HepG2 (cell line): ENCODE data around the gene ZCRB1. TPM values are rescaled to one million over a fixed set of nuclear protein-coding genes. Genes with fewer than 3 reads are reported as not detected.

Experiments
- ATAC-seq: fragments of 200-7000 bp; cut with Tn5 transposase; 3 replicates; pipeline ENCODE4 v1.9.1; 2020; ENCODE audit warnings: mild to moderate bottlenecking, moderate library complexity
- BruUV-seq: library from RNA; stranded (reverse); fragments of 400-500 nt; replicated peaks from 2 replicates; lab custom pipeline; 2021; lab: Mats Ljungman, UMichigan
- CTCF ChIA-PET: fragments of 300-600 bp; formaldehyde crosslinking; extraction: SDS; loops from one replicate; lab custom pipeline; 2021; ENCODE audit warnings: low total read pairs, inconsistent platforms, low intra/inter-chr PET ratio; lab: Yijun Ruan, JAX
- POLR2A ChIA-PET: fragments of 350-600 bp; sonication (Branson Sonifier 250); formaldehyde crosslinking; loops from one replicate; lab custom pipeline; 2020; ENCODE audit warnings: antibody characterized with exemption, inconsistent platforms; lab: Yijun Ruan, JAX
- DNase-seq: peaks from one replicate; pipeline ENCODE4 v3.0.0-alpha.2; 2015; ENCODE audit warnings: low spot score
- FAIRE-seq: peaks from 3 replicates; lab custom pipeline; 2011; peaks lifted over from hg19 to GRCh38; lab: Jason Lieb, UNC
- H2AFZ ChIP-seq: one replicate; pipeline ENCODE4 v1.6.1; 2011; ENCODE audit warnings: low read length, inconsistent platforms
- H3K27ac ChIP-seq: fragments of 300-600 bp; 3 replicates; pipeline ENCODE4 v1.8.0; 2011; ENCODE audit warnings: mixed run types, mild to moderate bottlenecking, mixed read lengths, low read length, inconsistent platforms; ENCODE audit not compliant: insufficient read depth; ENCODE audit errors: extremely low read length
- H3K27me3 ChIP-seq, 2 experiments: fragments of 200-600 bp in 1 of 2; 2 replicates in 1 of 2; 3 replicates in 1 of 2; pipeline versions ENCODE4 v1.6.0 to v1.8.0; 2011; ENCODE audit warnings: low read length in 2 of 2, mild to moderate bottlenecking in 2 of 2, moderate library complexity in 2 of 2, inconsistent platforms in 1 of 2; ENCODE audit not compliant: insufficient read depth in 2 of 2, control insufficient read depth in 1 of 2
- H3K36me3 ChIP-seq, 2 experiments: fragments of 200-600 bp in 1 of 2; replicated peaks in 1 of 2; 2 replicates in 1 of 2; 3 replicates in 1 of 2; pipeline versions ENCODE4 v1.5.1 to v1.8.0; 2011; ENCODE audit warnings: low read length in 2 of 2, inconsistent platforms in 1 of 2; ENCODE audit not compliant: insufficient read depth in 2 of 2, control insufficient read depth in 1 of 2
- H3K4me1 ChIP-seq: 2 replicates; pipeline ENCODE4 v1.5.1; 2012; ENCODE audit warnings: low read length, inconsistent platforms; ENCODE audit not compliant: insufficient read depth
- H3K4me2 ChIP-seq: 2 replicates; pipeline ENCODE4 v1.6.0; 2011; ENCODE audit warnings: low read depth, low read length, inconsistent platforms
- H3K4me3 ChIP-seq, 3 experiments: fragments of 200-600 bp in 1 of 3; sonication (generic), shearing (Covaris generic) in 1 of 3; replicated peaks in 1 of 3; 2 replicates each; pipeline ENCODE4 v1.5.1; 2011 to 2016; ENCODE audit warnings: low read length in 3 of 3, inconsistent platforms in 2 of 3, low read depth in 2 of 3, mild to moderate bottlenecking in 2 of 3, control low read depth in 1 of 3, mixed read lengths in 1 of 3; ENCODE audit not compliant: insufficient read depth in 1 of 3
- H3K79me2 ChIP-seq: one replicate; pipeline ENCODE4 v1.6.1; 2011; ENCODE audit warnings: low read length, inconsistent platforms; ENCODE audit not compliant: insufficient read depth
- H3K9ac ChIP-seq: 2 replicates; pipeline ENCODE4 v1.6.0; 2011; ENCODE audit warnings: mild to moderate bottlenecking, low read depth, low read length, inconsistent platforms; ENCODE audit not compliant: insufficient read depth
- H3K9me3 ChIP-seq: 2 replicates; pipeline ENCODE4 v1.5.1; 2012; ENCODE audit warnings: mild to moderate bottlenecking, low read length
- H4K20me1 ChIP-seq: 2 replicates; pipeline ENCODE4 v1.6.0; 2011; ENCODE audit warnings: inconsistent platforms, mild to moderate bottlenecking, low read length, moderate library complexity; ENCODE audit not compliant: insufficient read depth
- KLF9 ChIP-seq: IDR thresholded peaks from 2 replicates; pipeline ENCODE4 v1.6.1; 2016; ENCODE audit warnings: low read depth
- MIER3 ChIP-seq: IDR thresholded peaks from 2 replicates; pipeline ENCODE4 v1.6.1; 2016; ENCODE audit warnings: missing compliant biosample characterization, borderline replicate concordance
- PCBP1 ChIP-seq: fragments of 200-400 bp; formaldehyde crosslinking; IDR thresholded peaks from 2 replicates; pipeline ENCODE4 v1.6.1; 2017; ENCODE audit warnings: mild to moderate bottlenecking, low read depth, low read length, borderline replicate concordance
- SNAPC4 ChIP-seq: sonication (generic); formaldehyde crosslinking; IDR thresholded peaks from 2 replicates; pipeline ENCODE4 v1.4.0; 2020; ENCODE audit warnings: mild to moderate bottlenecking, missing genetic modification reagents
- WGBS: methylation state at CpG from one replicate; pipeline ENCODE4 v1.1.6; 2017; ENCODE audit warnings: low lambda C conversion rate; 5-methylcytosine and 5-hydroxymethylcytosine counted together
- in situ Hi-C: cut with HindIII; loops from 2 replicates; pipeline ENCODE4 v1.10.0; 2017; ENCODE audit warnings: low pct_unique_long_range_greater_than_20kb; ENCODE audit not compliant: extremely low pct_ligation_motif_present
- intact Hi-C: fragments of 100-400 bp; cut with micrococcal nuclease; formaldehyde crosslinking; loops from one replicate; pipeline ENCODE4 v1.10.0; 2022; ENCODE audit not compliant: unreplicated experiment
- polyA plus RNA-seq, 8 experiments: library from polyadenylated mRNA; depleted of rRNA in 3 of 8; stranded (reverse) in 7 of 8; unstranded in 1 of 8; fragments of >200 nt; fragmentation: Illumina TruSeq in 4 of 8; extraction: Trizol in 4 of 8; gene quantifications; 2 replicates each; pipeline versions ENCODE4 v1.2.1 to v1.2.3, GENCODE V29; 2011 to 2016; ENCODE audit warnings: low read depth in 4 of 8, missing spikeins in 1 of 8, mixed read lengths in 1 of 8; ENCODE audit not compliant: insufficient read depth in 1 of 8
- total RNA-seq, 5 experiments: library from RNA; depleted of rRNA; stranded (reverse); fragments of >200 nt; fragmentation: Illumina TruSeq; extraction: Trizol; gene quantifications; 2 replicates each; pipeline ENCODE4 v1.2.3, GENCODE V29; 2016; ENCODE audit warnings: low read depth in 1 of 5
- TF ChIP-seq, protein P1 (sequence below): sonication (generic); formaldehyde crosslinking; IDR thresholded peaks from 2 replicates; pipeline ENCODE4 v1.4.0; 2020; ENCODE audit warnings: mild to moderate bottlenecking, missing genetic modification reagents
- TF ChIP-seq, protein P2 (sequence below): sonication (generic); formaldehyde crosslinking; IDR thresholded peaks from 2 replicates; pipeline ENCODE4 v1.5.0; 2020; ENCODE audit warnings: missing genetic modification reagents
- TF ChIP-seq, protein P3 (sequence below): sonication (generic); formaldehyde crosslinking; IDR thresholded peaks from 2 replicates; pipeline ENCODE4 v1.8.1; 2023; ENCODE audit warnings: mild to moderate bottlenecking, moderate library complexity, missing genetic modification reagents

ZCRB1 gene
- total and polyA plus RNA-seq, 2 of the 13 experiments (the other 11 are each of a cell fraction or from before 2014, with no cell fraction given) = 43.5 to 49.8 TPM

DNA sequence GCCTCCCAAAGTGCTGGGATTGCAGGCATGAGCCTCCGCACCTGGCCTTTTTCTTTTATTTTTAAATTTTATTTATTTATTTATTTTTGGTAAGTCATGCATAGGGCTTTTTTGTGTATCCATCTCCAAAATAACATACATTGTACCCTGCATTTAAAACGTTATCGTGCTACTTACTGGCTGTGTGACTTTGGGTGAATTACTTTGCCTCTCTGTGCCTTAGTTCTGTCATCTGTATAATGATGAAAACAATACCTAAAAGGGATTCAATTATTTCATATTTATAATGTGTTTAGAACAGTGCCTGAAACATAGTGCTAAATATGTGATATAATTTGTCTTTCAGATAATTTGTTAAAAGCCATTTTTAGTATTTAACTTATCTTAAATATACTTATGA is 19.6 kb downstream of the ZCRB1 start:
- Histone ChIP-seq H3K27ac (no peak overlapping the region), H3K79me2 (no peaks in the 10 kb centered on the region), H3K4me2 (no peak overlapping the region), H3K4me1 (peaks cover 13% of the 10 kb centered on the region; the same call in 1 of the 2 replicates), H3K9me3 (no peaks in the 10 kb centered on the region), H3K9ac (no peak overlapping the region), H2AFZ (no peak overlapping the region), H3K36me3 (no peaks in the 10 kb centered on the region), H3K4me3 (no peak overlapping the region), H4K20me1 (no peaks in the 10 kb centered on the region), H3K27me3 (no peaks in the 10 kb centered on the region; a peak in 1 of 5 replicates)
- DNase-seq (no peak), FAIRE-seq (no peak), ATAC-seq (no peak)
- in situ Hi-C loops (no loop called here), intact Hi-C loops (no loop called here)
- BruUV-seq = no TSS peak
- TF ChIP-seq PCBP1 = no peak
- TF ChIP-seq, protein P1, sequence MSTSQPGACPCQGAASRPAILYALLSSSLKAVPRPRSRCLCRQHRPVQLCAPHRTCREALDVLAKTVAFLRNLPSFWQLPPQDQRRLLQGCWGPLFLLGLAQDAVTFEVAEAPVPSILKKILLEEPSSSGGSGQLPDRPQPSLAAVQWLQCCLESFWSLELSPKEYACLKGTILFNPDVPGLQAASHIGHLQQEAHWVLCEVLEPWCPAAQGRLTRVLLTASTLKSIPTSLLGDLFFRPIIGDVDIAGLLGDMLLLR (CRISPR knock-in tag) = no peak
- no peak for TF ChIP-seq KLF9 (CRISPR knock-in tag)
- TF ChIP-seq, protein P2, sequence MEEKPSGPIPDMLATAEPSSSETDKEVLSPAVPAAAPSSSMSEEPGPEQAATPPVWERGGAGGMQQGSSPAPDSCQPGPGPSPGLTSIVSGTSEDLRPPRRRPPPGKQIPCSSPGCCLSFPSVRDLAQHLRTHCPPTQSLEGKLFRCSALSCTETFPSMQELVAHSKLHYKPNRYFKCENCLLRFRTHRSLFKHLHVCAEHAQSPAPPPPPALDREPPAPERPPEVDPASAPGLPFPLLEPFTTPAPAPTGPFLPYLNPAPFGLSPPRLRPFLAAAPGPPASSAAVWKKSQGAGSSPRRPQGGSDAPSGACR = no peak
- TF ChIP-seq SNAPC4 = no peak
- no peak for TF ChIP-seq MIER3 (CRISPR knock-in tag)
- TF ChIP-seq, protein P3, sequence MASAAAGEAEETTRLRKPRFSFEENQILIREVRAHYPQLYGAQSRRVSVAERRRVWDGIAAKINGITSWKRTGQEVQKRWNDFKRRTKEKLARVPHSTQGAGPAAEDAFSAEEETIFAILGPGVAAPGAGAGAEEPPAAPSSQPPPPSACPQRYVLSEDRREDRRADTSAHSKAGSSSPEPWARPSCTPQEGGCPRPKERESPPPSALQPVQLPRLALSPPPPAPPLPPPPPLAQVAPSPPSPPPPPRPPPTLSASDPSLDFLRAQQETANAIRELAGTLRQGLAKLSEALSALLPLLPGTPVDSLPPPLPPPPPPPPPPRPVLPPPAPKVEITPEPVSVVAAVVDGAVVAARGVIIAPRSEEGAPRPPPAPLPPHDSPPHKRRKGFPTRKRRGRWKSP = no peak
- ChIA-PET CTCF (no interaction called here), POLR2A (no interaction called here)
- 70% methylated on average over 3 of the region's 3 CpGs for WGBS
